IPS-18a (cell line): ENCODE results near the gene PIM3.

ENCODE experiments used
- H3K27ac ChIP-seq: one replicate; pipeline ENCODE4 v1.5.1; 2013; ENCODE audit warnings: low read length
- H3K27me3 ChIP-seq: one replicate; pipeline ENCODE4 v1.6.1; 2013; ENCODE audit warnings: mild to moderate bottlenecking, low read length; ENCODE audit not compliant: control insufficient read depth, insufficient read depth
- H3K36me3 ChIP-seq: one replicate; pipeline ENCODE4 v1.6.1; 2013; ENCODE audit warnings: low read depth, low read length; ENCODE audit not compliant: control insufficient read depth
- H3K4me1 ChIP-seq: one replicate; pipeline ENCODE4 v1.6.1; 2013; ENCODE audit warnings: low read depth, low read length; ENCODE audit not compliant: control insufficient read depth
- H3K4me3 ChIP-seq: one replicate; pipeline ENCODE4 v1.5.1; 2013; ENCODE audit warnings: low read length
- H3K9ac ChIP-seq: one replicate; pipeline ENCODE4 v1.6.1; 2013; ENCODE audit warnings: mild to moderate bottlenecking, low read length, moderate library complexity
- H3K9me3 ChIP-seq: one replicate; pipeline ENCODE4 v1.6.1; 2013; ENCODE audit warnings: low read depth, low read length; ENCODE audit not compliant: control insufficient read depth

PIM3 gene

GRCh38 chr22:50001388-50002231 is 41.0 kb downstream of the PIM3 start:
- Histone ChIP-seq H3K4me3 (no peak overlapping the region), H3K27me3 (peaks cover 24% of the 10 kb centered on the region), H3K36me3 (no peaks in the 10 kb centered on the region), H3K9me3 (no peaks in the 10 kb centered on the region), H3K27ac (no peak overlapping the region), H3K4me1 (no peaks in the 10 kb centered on the region), H3K9ac (no peak overlapping the region)

- Histone ChIP-seq H3K4me1 (no peaks in the 10 kb centered on the region), H3K27me3 (peaks cover 24% of the 10 kb centered on the region), H3K9me3 (no peaks in the 10 kb centered on the region), H3K4me3 (no peak overlapping the region), H3K36me3 (no peaks in the 10 kb centered on the region), H3K9ac (no peak overlapping the region), H3K27ac (no peak overlapping the region)
Measured at GRCh38 chr22:50002791-50003190, 42.2 kb downstream of the PIM3 start.

GRCh38 chr22:50004918-50005317 is 44.3 kb downstream of the PIM3 start:
- Histone ChIP-seq H3K4me1 (no peaks in the 10 kb centered on the region), H3K9me3 (no peaks in the 10 kb centered on the region), H3K36me3 (no peaks in the 10 kb centered on the region), H3K27ac (no peak overlapping the region), H3K27me3 (peaks cover 25% of the 10 kb centered on the region), H3K4me3 (no peak overlapping the region), H3K9ac (no peak overlapping the region)

- no peaks in the 10 kb centered on the region for H3K4me1 ChIP-seq
- H3K9me3 ChIP-seq, result no peaks in the 10 kb centered on the region
- H3K27me3 ChIP-seq, result peaks cover 24% of the 10 kb centered on the region
- H3K36me3 ChIP-seq, result no peaks in the 10 kb centered on the region
- H3K27ac ChIP-seq, result no peak overlapping the region
- no peak overlapping the region for H3K4me3 ChIP-seq
- no peak overlapping the region for H3K9ac ChIP-seq
Measured at GRCh38 chr22:50007057-50007511, 46.5 kb downstream of the PIM3 start.

- Histone ChIP-seq H3K9ac (no peak overlapping the region), H3K4me3 (no peak overlapping the region), H3K27ac (no peak overlapping the region), H3K4me1 (no peaks in the 10 kb centered on the region), H3K36me3 (no peaks in the 10 kb centered on the region), H3K9me3 (no peaks in the 10 kb centered on the region), H3K27me3 (peaks cover 36% of the 10 kb centered on the region)
Measured at GRCh38 chr22:50008151-50009040, 47.8 kb downstream of the PIM3 start.

- Histone ChIP-seq H3K4me1 (no peaks in the 10 kb centered on the region), H3K4me3 (no peak overlapping the region), H3K9me3 (no peaks in the 10 kb centered on the region), H3K27ac (no peak overlapping the region), H3K36me3 (no peaks in the 10 kb centered on the region), H3K9ac (no peak overlapping the region), H3K27me3 (peaks cover 44% of the 10 kb centered on the region)
Measured at GRCh38 chr22:50009251-50009650, 48.7 kb downstream of the PIM3 start.

GRCh38 chr22:50009765-50010675 is 49.4 kb downstream of the PIM3 start:
- Histone ChIP-seq H3K36me3 (no peaks in the 10 kb centered on the region), H3K27me3 (peaks cover 52% of the 10 kb centered on the region)

GRCh38 chr22:50010676-50011446 is 50.3 kb downstream of the PIM3 start:
- H3K27me3 ChIP-seq, result peaks cover 58% of the 10 kb centered on the region
- no peaks in the 10 kb centered on the region for H3K4me1 ChIP-seq
- no peaks in the 10 kb centered on the region for H3K9me3 ChIP-seq
- no peaks in the 10 kb centered on the region for H3K36me3 ChIP-seq
- H3K9ac ChIP-seq, result no peak overlapping the region
- H3K4me3 ChIP-seq, result no peak overlapping the region
- no peak overlapping the region for H3K27ac ChIP-seq

More at GRCh38 chr22:50009765-50010675, 49.4 kb downstream of the PIM3 start:
- no peaks in the 10 kb centered on the region for H3K4me1 ChIP-seq
- no peak overlapping the region for H3K27ac ChIP-seq
- H3K4me3 ChIP-seq, result no peak overlapping the region
- no peaks in the 10 kb centered on the region for H3K9me3 ChIP-seq
- H3K9ac ChIP-seq, result no peak overlapping the region

- no peaks in the 10 kb centered on the region for H3K36me3 ChIP-seq
- H3K4me1 ChIP-seq, result no peaks in the 10 kb centered on the region
- H3K9me3 ChIP-seq, result no peaks in the 10 kb centered on the region
- peaks cover 65% of the 10 kb centered on the region for H3K27me3 ChIP-seq
- H3K4me3 ChIP-seq, result no peak overlapping the region
- H3K27ac ChIP-seq, result no peak overlapping the region
- no peak overlapping the region for H3K9ac ChIP-seq
Measured at GRCh38 chr22:50011447-50012210, 51.1 kb downstream of the PIM3 start.
